Measurements from ENCODE around the gene C3orf22. TPM values are rescaled to one million over a fixed set of nuclear protein-coding genes. Genes with fewer than 3 reads are reported as not detected.

The C3orf22 gene
- total and polyA plus RNA-seq, 9 donors, result 0.04 to 0.40 (median 0.21) TPM; not detected in 5

DNA sequence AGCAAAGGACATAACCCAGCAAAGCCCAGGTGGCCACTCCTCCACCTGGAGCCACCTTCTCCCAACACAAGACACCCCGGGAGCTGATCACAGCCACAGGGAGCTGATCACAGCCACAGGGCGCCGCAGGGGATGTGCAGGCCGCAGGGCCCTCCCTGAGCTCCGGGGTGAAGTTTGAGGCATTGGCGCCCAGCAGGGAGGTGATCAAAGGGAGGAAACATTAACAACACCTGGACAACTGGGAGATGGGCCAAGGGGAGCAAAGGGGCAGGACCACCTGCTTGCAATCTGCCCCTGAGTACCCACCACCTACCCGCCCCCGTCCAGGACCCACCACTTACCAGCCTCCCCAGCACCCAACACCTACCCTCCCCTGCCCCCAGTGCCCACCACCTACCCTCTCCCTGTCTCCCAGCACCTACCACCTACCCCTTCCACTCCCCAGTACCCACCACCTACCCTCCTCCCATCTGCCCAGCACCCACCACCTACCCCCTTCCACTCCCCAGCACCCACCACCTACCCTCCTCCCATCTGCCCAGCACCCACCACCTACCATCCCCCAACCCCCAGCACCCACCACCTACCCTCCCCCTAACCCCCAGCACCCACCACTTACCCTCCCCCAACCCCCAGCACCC is 43.5 kb downstream of the C3orf22 start:
- Histone ChIP-seq H3K27ac (no peak overlapping the region), H3K36me3 (no peaks in the 10 kb centered on the region), H3K4me1 (ENCODE audit: insufficient read depth) (no peaks in the 10 kb centered on the region), H3K4me3 (no peak overlapping the region), H3K27me3 (no peaks in the 10 kb centered on the region), H3K9me3 (no peaks in the 10 kb centered on the region)
- intact Hi-C loops (cut with DNase I), result loop anchor here in 1 of 4 donors (10.0 kb wide), 1 partner anchor 940 kb away; no protein-coding TSS in a partner anchor
- DNase-seq, result no peak
- TF ChIP-seq EP300 (IDR thresholded peaks at IDR 0.05), result no peak
- TF ChIP-seq CTCF (IDR thresholded peaks at IDR 0.05), result no peak
- no peak for TF ChIP-seq POLR2A (IDR thresholded peaks at IDR 0.05)
- 67 to 79% (median 67%) methylated on average over 8 of the region's 8 CpGs for WGBS, 3 donors

DNA sequence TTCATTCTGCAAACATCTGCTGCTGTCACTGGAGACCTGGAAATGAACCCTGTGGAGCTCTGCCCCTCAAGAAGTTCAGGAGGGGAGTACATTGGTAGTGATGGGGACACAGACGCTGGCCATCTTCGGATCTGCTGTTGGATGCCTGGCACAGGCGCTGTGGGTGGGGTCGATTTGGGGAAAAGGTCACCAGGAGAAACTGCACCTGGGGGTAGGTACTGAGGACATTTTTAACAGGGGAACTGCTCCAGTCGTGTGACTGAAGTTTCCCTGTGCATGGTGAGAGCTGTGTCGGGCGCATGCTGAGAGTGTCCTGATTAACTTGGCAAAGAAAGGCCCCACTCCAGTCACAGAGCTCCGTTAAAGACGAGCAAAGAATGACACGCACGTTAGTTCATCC is 44.6 kb downstream of the C3orf22 start:
- DNase-seq, result no peak
- no peak for TF ChIP-seq CTCF (IDR thresholded peaks at IDR 0.05)
- TF ChIP-seq EP300 (IDR thresholded peaks at IDR 0.05), result no peak
- TF ChIP-seq POLR2A (IDR thresholded peaks at IDR 0.05), result no peak

DNA sequence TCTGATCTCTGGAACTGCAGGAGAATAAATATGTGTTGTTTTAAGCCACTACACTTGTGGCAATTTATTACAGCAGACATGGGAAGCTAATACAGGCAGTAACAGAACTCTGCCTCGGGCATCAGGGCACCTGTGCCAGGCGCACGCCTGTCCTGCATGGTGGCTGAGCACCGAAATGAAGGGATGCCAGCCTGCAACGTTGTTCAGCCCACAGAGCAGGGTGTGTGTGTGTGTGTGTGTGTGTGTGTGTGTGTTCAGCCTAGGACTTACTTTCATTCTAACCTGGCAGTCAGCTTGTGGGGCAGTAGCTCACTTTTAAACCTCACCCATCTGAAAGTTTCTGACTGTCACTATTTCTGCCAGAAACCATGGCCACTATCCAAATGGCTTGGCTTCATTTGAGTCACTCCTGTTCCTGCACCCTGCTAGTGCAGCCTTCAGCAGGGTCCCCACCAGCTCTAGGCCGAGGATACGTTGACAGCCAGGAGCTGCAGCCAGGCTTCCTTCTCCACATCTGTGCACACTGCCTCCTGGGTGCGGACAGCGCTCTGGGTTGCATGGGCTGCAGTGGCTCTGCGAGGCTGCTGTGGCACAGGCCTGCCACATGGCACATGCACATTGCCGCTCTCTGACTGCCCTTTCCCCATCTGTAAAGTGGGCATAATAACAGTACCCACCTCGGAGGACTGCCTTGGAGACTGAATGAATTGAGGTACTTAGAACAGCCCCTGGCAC is 45.6 kb downstream of the C3orf22 start:
- no peaks in the 10 kb centered on the region for H3K36me3 ChIP-seq
- 80 to 84% (median 82%) methylated on average over 12 of the region's 12 CpGs for WGBS, 3 donors
- no peaks in the 10 kb centered on the region for H3K27me3 ChIP-seq
- H3K9me3 ChIP-seq, result no peaks in the 10 kb centered on the region
- no peak overlapping the region for H3K27ac ChIP-seq
- intact Hi-C loops (cut with DNase I), result loop anchor here in 1 of 4 donors (10.0 kb wide), 1 partner anchor 942 kb away; no protein-coding TSS in a partner anchor
- no peaks in the 10 kb centered on the region for H3K4me1 ChIP-seq (ENCODE audit: insufficient read depth)
- no peak for TF ChIP-seq POLR2A (IDR thresholded peaks at IDR 0.05)
- no peak for TF ChIP-seq EP300 (IDR thresholded peaks at IDR 0.05)
- TF ChIP-seq CTCF (IDR thresholded peaks at IDR 0.05), result no peak
- H3K4me3 ChIP-seq, result no peak overlapping the region
- peak in 1 of 5 donors; percentile 2 for DNase-seq

More for the DNA sequence above, 44.6 kb downstream of the C3orf22 start:
- H3K4me3 ChIP-seq, result no peak overlapping the region
- intact Hi-C loops (cut with DNase I), result loop anchor here in 1 of 4 donors (10.0 kb wide), 1 partner anchor 941 kb away; no protein-coding TSS in a partner anchor
- no peaks in the 10 kb centered on the region for H3K9me3 ChIP-seq
- no peaks in the 10 kb centered on the region for H3K27me3 ChIP-seq
- 84 to 86% (median 86%) methylated on average over 11 of the region's 11 CpGs for WGBS, 3 donors
- H3K36me3 ChIP-seq, result no peaks in the 10 kb centered on the region
- no peak overlapping the region for H3K27ac ChIP-seq
- no peaks in the 10 kb centered on the region for H3K4me1 ChIP-seq (ENCODE audit: insufficient read depth)

DNA sequence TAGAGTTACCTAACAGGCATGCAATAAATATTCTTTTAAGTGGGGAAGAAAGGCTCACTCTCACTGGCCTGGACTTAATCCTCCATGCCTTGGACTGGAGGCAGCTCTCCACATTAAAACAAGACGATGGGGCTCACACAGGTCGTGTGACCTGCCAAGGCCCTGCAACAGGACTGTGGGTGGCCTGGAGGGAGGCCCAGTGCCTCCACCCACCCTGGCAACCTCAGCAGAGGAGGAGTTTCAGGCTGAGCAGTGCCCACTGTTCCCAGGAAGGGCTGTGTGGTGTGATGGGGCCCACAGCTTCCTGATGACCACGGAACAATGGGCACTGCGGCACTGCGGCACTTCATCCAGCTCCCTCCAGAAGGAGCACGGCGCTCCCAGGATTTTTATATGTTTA is 46.7 kb downstream of the C3orf22 start:
- no peaks in the 10 kb centered on the region for H3K4me1 ChIP-seq (ENCODE audit: insufficient read depth)
- intact Hi-C loops (cut with DNase I), result loop anchor here in 1 of 4 donors (10.0 kb wide), 1 partner anchor 943 kb away; no protein-coding TSS in a partner anchor
- no peaks in the 10 kb centered on the region for H3K36me3 ChIP-seq
- peak in 1 of 5 donors; percentile 21 for DNase-seq
- no peaks in the 10 kb centered on the region for H3K27me3 ChIP-seq
- H3K9me3 ChIP-seq, result no peaks in the 10 kb centered on the region
- H3K27ac ChIP-seq, result no peak overlapping the region
- no peak for TF ChIP-seq CTCF (IDR thresholded peaks at IDR 0.05)
- no peak for TF ChIP-seq EP300 (IDR thresholded peaks at IDR 0.05)
- no peak for TF ChIP-seq POLR2A (IDR thresholded peaks at IDR 0.05)
- no peak overlapping the region for H3K4me3 ChIP-seq
- 64 to 75% (median 68%) methylated on average over 7 of the region's 7 CpGs for WGBS, 3 donors

Measured in ovary (tissue), 9 donors.